ENCODE data around the gene PAN2.

PAN2 gene

DNA sequence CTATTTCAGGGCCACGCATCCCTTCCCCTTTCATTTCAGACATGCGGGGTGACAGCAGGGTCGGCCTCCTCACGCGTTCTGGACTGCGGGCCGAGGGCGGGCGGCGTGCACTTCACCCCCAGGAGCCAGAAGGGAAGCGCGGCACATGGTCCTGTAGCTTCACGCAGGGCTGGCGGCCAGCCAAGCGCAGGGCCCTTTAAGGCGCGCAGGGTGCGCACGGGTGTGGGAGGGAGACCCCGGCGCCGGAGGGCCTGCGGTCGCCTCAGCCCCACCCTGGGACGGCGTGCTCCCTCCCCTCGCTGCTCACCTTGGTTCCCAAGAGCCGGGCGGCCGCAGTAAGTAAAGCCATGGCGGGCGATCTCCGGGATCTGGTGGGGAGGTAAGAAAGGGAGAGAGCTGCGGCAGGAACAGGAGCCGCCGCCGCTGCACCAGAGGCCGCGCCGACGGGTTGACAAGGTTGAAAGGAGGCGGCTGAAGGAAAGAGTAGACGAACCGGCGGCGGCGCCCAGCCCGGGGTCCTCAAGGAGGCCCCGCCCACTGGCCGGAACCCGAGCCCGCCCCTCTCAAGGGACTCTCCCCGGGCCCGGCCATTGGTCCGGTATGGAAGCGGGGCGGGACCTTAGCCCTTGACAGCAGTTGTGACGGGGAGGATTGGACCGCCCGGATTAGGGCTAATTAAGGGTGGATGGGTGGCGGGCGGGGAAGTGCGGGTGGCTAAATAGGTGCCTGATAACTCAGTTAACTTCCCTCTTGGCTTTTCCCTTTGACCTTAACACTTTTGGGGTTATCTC is 33.8 kb downstream of the PAN2 start, which contains the start of gene CS:
TSS of gene CS (minus strand) at position 478 of the 791 bp plus-strand sequence. CDS start at position 349, 129 bp downstream.
- peak within 1 kb of the TSS; percentile 95 for H3K56ac ChIP-seq (ENCODE audit: low read length)
- H3K27ac ChIP-seq (ENCODE audit: low read depth, low read length): peak within 1 kb of the TSS; percentile 84
- WGBS (ENCODE audit: extremely low coverage, insufficient coverage, low lambda C conversion rate): no CpG with 5 or more reads among the region's 63 CpGs
- H3K36me3 ChIP-seq (ENCODE audit: control insufficient read depth, insufficient read depth, low read length): no peaks in the 10 kb centered on the region
- H3K79me2 ChIP-seq (ENCODE audit: control insufficient read depth, insufficient read depth, low read length): peaks cover 32% of the 10 kb centered on the region
- H3K79me1 ChIP-seq (ENCODE audit: low read length): peaks cover 16% of the 10 kb centered on the region
- no peak within 1 kb of the TSS for H2BK15ac ChIP-seq (replicated peaks; ENCODE audit: low read depth)
- peak within 1 kb of the TSS; percentile 98 for H3K4me3 ChIP-seq (ENCODE audit: low read length)
- H3K18ac ChIP-seq (ENCODE audit: low read length): peak within 1 kb of the TSS; percentile 8
- peak within 1 kb of the TSS; percentile 60 for H3K4ac ChIP-seq (ENCODE audit: low read depth, low read length)
- peak within 1 kb of the TSS; percentile 56 for H2AK5ac ChIP-seq (ENCODE audit: low read length)
- H4K8ac ChIP-seq (ENCODE audit: low read depth, low read length): no peak within 1 kb of the TSS
- peak within 1 kb of the TSS; percentile 98 for H3K9ac ChIP-seq (ENCODE audit: low read length)
- peak within 1 kb of the TSS; percentile 20 for H2BK5ac ChIP-seq (ENCODE audit: low read length)
- H2BK120ac ChIP-seq (ENCODE audit: low read depth, low read length): no peak within 1 kb of the TSS
- H3K23ac ChIP-seq (ENCODE audit: low read length): no peak within 1 kb of the TSS
- H4K5ac ChIP-seq (ENCODE audit: low read length): no peak within 1 kb of the TSS
- peaks cover 7% of the 10 kb centered on the region for H3K4me1 ChIP-seq (ENCODE audit: control insufficient read depth, low read depth, low read length)
- peak; percentile 99 for DNase-seq
- H3K4me2 ChIP-seq (ENCODE audit: low read length): peak within 1 kb of the TSS; percentile 36
- no peaks in the 10 kb centered on the region for H3K27me3 ChIP-seq (ENCODE audit: insufficient read depth, low read length, poor library complexity)

DNA sequence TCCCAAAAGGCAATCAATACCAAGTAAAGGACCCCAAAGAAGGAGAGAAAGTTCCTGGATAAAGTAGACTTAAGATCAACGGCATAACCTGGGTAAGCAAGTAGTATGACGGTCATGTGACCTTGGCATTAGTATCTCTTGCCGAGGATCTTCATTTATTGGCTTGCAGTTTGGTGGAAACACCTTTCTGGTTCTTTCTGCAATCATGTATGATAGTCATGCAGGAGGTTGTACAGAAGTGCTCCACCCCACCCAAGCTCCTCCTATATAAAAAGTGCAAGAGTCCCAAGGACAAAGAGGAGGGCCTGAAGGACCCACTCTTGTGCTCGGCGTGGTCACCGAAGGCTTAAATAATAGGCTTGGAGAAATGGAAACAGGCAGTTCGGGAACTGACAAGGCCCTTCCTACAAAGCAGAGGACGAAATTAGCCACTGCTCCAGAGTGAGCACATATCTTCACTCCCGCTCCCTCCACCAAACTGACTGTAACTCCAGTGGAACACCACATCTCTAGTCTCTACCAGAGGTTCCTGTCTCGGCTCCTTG is 34.4 kb downstream of the PAN2 start:
- Histone ChIP-seq H2AK5ac (ENCODE audit: low read length) (peak overlapping the region; percentile 45), H3K4ac (ENCODE audit: low read depth, low read length) (peak overlapping the region; percentile 60), H2BK15ac (replicated peaks; ENCODE audit: low read depth) (no peak overlapping the region), H3K79me1 (ENCODE audit: low read length) (peaks cover 16% of the 10 kb centered on the region), H3K56ac (ENCODE audit: low read length) (peak overlapping the region; percentile 95), H3K27me3 (ENCODE audit: insufficient read depth, low read length, poor library complexity) (no peaks in the 10 kb centered on the region), H3K4me2 (ENCODE audit: low read length) (peak overlapping the region; percentile 36), H3K4me3 (ENCODE audit: low read length) (peak overlapping the region; percentile 98), H2BK120ac (ENCODE audit: low read depth, low read length) (no peak overlapping the region), H3K27ac (ENCODE audit: low read depth, low read length) (peak overlapping the region; percentile 84), H3K23ac (ENCODE audit: low read length) (no peak overlapping the region), H3K18ac (ENCODE audit: low read length) (peak overlapping the region; percentile 8), H3K79me2 (ENCODE audit: control insufficient read depth, insufficient read depth, low read length) (peaks cover 35% of the 10 kb centered on the region), H2BK5ac (ENCODE audit: low read length) (no peak overlapping the region), H3K4me1 (ENCODE audit: control insufficient read depth, low read depth, low read length) (peaks cover 7% of the 10 kb centered on the region), H4K5ac (ENCODE audit: low read length) (no peak overlapping the region), H3K9ac (ENCODE audit: low read length) (peak overlapping the region; percentile 98), H3K36me3 (ENCODE audit: control insufficient read depth, insufficient read depth, low read length) (no peaks in the 10 kb centered on the region), H4K8ac (ENCODE audit: low read depth, low read length) (no peak overlapping the region)
- DNase-seq: peak; percentile 10
- WGBS (ENCODE audit: extremely low coverage, insufficient coverage, low lambda C conversion rate): no CpG with 5 or more reads among the region's 10 CpGs

- H3K9ac ChIP-seq (ENCODE audit: low read length): peak overlapping the region; percentile 98
- H4K5ac ChIP-seq (ENCODE audit: low read length): no peak overlapping the region
- no peaks in the 10 kb centered on the region for H3K27me3 ChIP-seq (ENCODE audit: insufficient read depth, low read length, poor library complexity)
- H3K4me3 ChIP-seq (ENCODE audit: low read length): peak overlapping the region; percentile 98
- H2BK5ac ChIP-seq (ENCODE audit: low read length): no peak overlapping the region
- H3K23ac ChIP-seq (ENCODE audit: low read length): no peak overlapping the region
- H4K8ac ChIP-seq (ENCODE audit: low read depth, low read length): no peak overlapping the region
- peaks cover 16% of the 10 kb centered on the region for H3K79me1 ChIP-seq (ENCODE audit: low read length)
- peaks cover 39% of the 10 kb centered on the region for H3K79me2 ChIP-seq (ENCODE audit: control insufficient read depth, insufficient read depth, low read length)
- H3K36me3 ChIP-seq (ENCODE audit: control insufficient read depth, insufficient read depth, low read length): no peaks in the 10 kb centered on the region
- H3K4me2 ChIP-seq (ENCODE audit: low read length): peak overlapping the region; percentile 36
- peaks cover 7% of the 10 kb centered on the region for H3K4me1 ChIP-seq (ENCODE audit: control insufficient read depth, low read depth, low read length)
- no peak overlapping the region for H2BK120ac ChIP-seq (ENCODE audit: low read depth, low read length)
- H3K27ac ChIP-seq (ENCODE audit: low read depth, low read length): no peak overlapping the region
- no peak for DNase-seq
- no CpG with 5 or more reads among the region's 5 CpGs for WGBS (ENCODE audit: extremely low coverage, insufficient coverage, low lambda C conversion rate)
- peak overlapping the region; percentile 95 for H3K56ac ChIP-seq (ENCODE audit: low read length)
- H3K4ac ChIP-seq (ENCODE audit: low read depth, low read length): no peak overlapping the region
- H3K18ac ChIP-seq (ENCODE audit: low read length): no peak overlapping the region
- H2BK15ac ChIP-seq (replicated peaks; ENCODE audit: low read depth): no peak overlapping the region
- no peak overlapping the region for H2AK5ac ChIP-seq (ENCODE audit: low read length)
These were observed 35.0 kb downstream of the PAN2 start for GRCh38 chr12:56298828-56299227.

- H2AK5ac ChIP-seq (ENCODE audit: low read length): no peak overlapping the region
- no peak overlapping the region for H4K8ac ChIP-seq (ENCODE audit: low read depth, low read length)
- H3K36me3 ChIP-seq (ENCODE audit: control insufficient read depth, insufficient read depth, low read length): no peaks in the 10 kb centered on the region
- peaks cover 7% of the 10 kb centered on the region for H3K4me1 ChIP-seq (ENCODE audit: control insufficient read depth, low read depth, low read length)
- H4K5ac ChIP-seq (ENCODE audit: low read length): no peak overlapping the region
- H2BK5ac ChIP-seq (ENCODE audit: low read length): no peak overlapping the region
- no peak overlapping the region for H3K9ac ChIP-seq (ENCODE audit: low read length)
- H3K27ac ChIP-seq (ENCODE audit: low read depth, low read length): no peak overlapping the region
- H3K27me3 ChIP-seq (ENCODE audit: insufficient read depth, low read length, poor library complexity): no peaks in the 10 kb centered on the region
- H3K4ac ChIP-seq (ENCODE audit: low read depth, low read length): no peak overlapping the region
- H3K4me2 ChIP-seq (ENCODE audit: low read length): no peak overlapping the region
- H3K18ac ChIP-seq (ENCODE audit: low read length): no peak overlapping the region
- no peak overlapping the region for H2BK15ac ChIP-seq (replicated peaks; ENCODE audit: low read depth)
- H3K79me1 ChIP-seq (ENCODE audit: low read length): peaks cover 19% of the 10 kb centered on the region
- H3K56ac ChIP-seq (ENCODE audit: low read length): no peak overlapping the region
- peaks cover 41% of the 10 kb centered on the region for H3K79me2 ChIP-seq (ENCODE audit: control insufficient read depth, insufficient read depth, low read length)
- no peak overlapping the region for H3K4me3 ChIP-seq (ENCODE audit: low read length)
- H2BK120ac ChIP-seq (ENCODE audit: low read depth, low read length): no peak overlapping the region
- no peak for DNase-seq
- WGBS (ENCODE audit: extremely low coverage, insufficient coverage, low lambda C conversion rate): no CpG with 5 or more reads among the region's 8 CpGs
- no peak overlapping the region for H3K23ac ChIP-seq (ENCODE audit: low read length)
These were observed 36.4 kb downstream of the PAN2 start for GRCh38 chr12:56297400-56297799.

- no peak overlapping the region for H3K4me2 ChIP-seq (ENCODE audit: low read length)
- H4K8ac ChIP-seq (ENCODE audit: low read depth, low read length): no peak overlapping the region
- H2BK120ac ChIP-seq (ENCODE audit: low read depth, low read length): no peak overlapping the region
- no peak overlapping the region for H2AK5ac ChIP-seq (ENCODE audit: low read length)
- H3K4me1 ChIP-seq (ENCODE audit: control insufficient read depth, low read depth, low read length): peaks cover 7% of the 10 kb centered on the region
- no peak overlapping the region for H3K4ac ChIP-seq (ENCODE audit: low read depth, low read length)
- no peak overlapping the region for H4K5ac ChIP-seq (ENCODE audit: low read length)
- no peak overlapping the region for H3K23ac ChIP-seq (ENCODE audit: low read length)
- H3K36me3 ChIP-seq (ENCODE audit: control insufficient read depth, insufficient read depth, low read length): no peaks in the 10 kb centered on the region
- H3K18ac ChIP-seq (ENCODE audit: low read length): no peak overlapping the region
- H3K27ac ChIP-seq (ENCODE audit: low read depth, low read length): no peak overlapping the region
- no peak overlapping the region for H3K4me3 ChIP-seq (ENCODE audit: low read length)
- H2BK5ac ChIP-seq (ENCODE audit: low read length): no peak overlapping the region
- peaks cover 21% of the 10 kb centered on the region for H3K79me1 ChIP-seq (ENCODE audit: low read length)
- no peak for DNase-seq
- H2BK15ac ChIP-seq (replicated peaks; ENCODE audit: low read depth): no peak overlapping the region
- no CpG with 5 or more reads among the region's 5 CpGs for WGBS (ENCODE audit: extremely low coverage, insufficient coverage, low lambda C conversion rate)
- no peak overlapping the region for H3K9ac ChIP-seq (ENCODE audit: low read length)
- H3K79me2 ChIP-seq (ENCODE audit: control insufficient read depth, insufficient read depth, low read length): peaks cover 45% of the 10 kb centered on the region
- H3K56ac ChIP-seq (ENCODE audit: low read length): no peak overlapping the region
- H3K27me3 ChIP-seq (ENCODE audit: insufficient read depth, low read length, poor library complexity): no peaks in the 10 kb centered on the region
These were observed 37.5 kb downstream of the PAN2 start for GRCh38 chr12:56296295-56296694.

Measured in mesendoderm (in vitro differentiated cells).